BLaER1 treated with 17β-estradiol and CSF1 and Interleukin-3, amounts not matched to agents 10 nM and 100 nM (cell line): ENCODE results near the gene KPNA6.
A peak's percentile ranks its signal among the peaks of the same experiment; 100 is the strongest.

Experiments used
- H3K27ac ChIP-seq, 11 experiments: shearing (Covaris generic); formaldehyde crosslinking; 2 replicates each; pipeline ENCODE4 v1.8.1; 2022
- H3K27me3 ChIP-seq, 11 experiments: shearing (Covaris generic); formaldehyde crosslinking; 2 replicates each; pipeline ENCODE4 v1.8.1; 2022
- H3K36me3 ChIP-seq, 11 experiments: shearing (Covaris generic); formaldehyde crosslinking; 2 replicates each; pipeline ENCODE4 v1.8.1; 2022
- H3K4me1 ChIP-seq, 10 experiments: shearing (Covaris generic); formaldehyde crosslinking; 2 replicates each; pipeline ENCODE4 v1.8.1; 2022
- H3K4me2 ChIP-seq, 11 experiments: shearing (Covaris generic); formaldehyde crosslinking; 2 replicates each; pipeline ENCODE4 v1.8.1; 2022
- H3K4me3 ChIP-seq, 10 experiments: shearing (Covaris generic); formaldehyde crosslinking; 2 replicates each; pipeline ENCODE4 v1.8.1; 2022
- H3K9ac ChIP-seq, 11 experiments: shearing (Covaris generic); formaldehyde crosslinking; 2 replicates each; pipeline ENCODE4 v1.8.1; 2022
- H3K9me3 ChIP-seq, 11 experiments: shearing (Covaris generic); formaldehyde crosslinking; replicated peaks in 1 of 11; 2 replicates each; pipeline ENCODE4 v1.8.1; 2022
- H4K20me1 ChIP-seq, 11 experiments: shearing (Covaris generic); formaldehyde crosslinking; 2 replicates each; pipeline ENCODE4 v1.8.1; 2022
- Cebpa-rat ChIP-seq, 11 experiments: shearing (Covaris generic); IDR thresholded peaks; 2 replicates each; pipeline ENCODE4 v1.8.1; 2022

The KPNA6 gene

DNA sequence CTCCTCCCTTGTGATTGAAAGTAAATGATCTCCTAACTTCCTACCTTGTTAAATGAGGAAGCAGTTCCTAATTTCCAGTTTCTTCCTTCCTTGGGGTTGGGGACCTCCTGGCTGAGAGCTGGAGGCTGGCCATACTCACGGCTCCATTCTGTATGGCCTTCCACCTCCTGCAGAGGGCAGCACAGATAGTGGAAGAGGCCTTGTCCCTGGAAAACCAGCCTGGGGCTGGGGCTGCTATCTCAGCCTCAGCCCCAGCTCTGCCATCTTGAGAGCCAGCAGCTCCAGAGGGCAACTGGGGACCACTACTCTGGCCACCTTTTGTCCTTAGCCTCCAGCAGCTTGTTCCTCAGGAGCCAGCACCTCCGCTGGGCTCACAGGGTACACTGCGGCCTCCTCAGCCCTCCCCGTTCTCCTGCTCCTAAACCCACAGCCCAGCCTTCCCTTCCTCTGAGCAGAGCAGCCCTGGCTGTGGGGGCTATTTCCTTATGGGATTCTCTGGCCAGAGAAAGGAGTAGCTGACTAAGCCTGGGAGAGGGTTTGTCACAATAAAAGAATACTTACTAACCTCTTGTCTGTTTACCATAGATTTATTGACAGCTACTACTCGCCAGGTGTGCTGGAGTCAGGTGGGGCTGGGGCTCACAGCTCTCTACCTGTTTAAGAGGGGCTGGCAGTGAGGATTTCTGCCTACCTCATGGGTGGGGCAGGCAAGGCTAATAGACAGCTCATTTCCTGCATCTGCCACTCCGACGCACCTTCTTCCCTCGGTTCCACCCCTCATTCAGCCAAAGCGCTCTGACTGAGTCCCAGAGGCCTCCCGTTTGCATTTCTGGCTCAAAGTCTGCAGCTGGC is 108.0 kb downstream of the KPNA6 start:
- H3K27ac ChIP-seq: peak overlapping the region in 2 of 11 experiments; percentile 4 to 12; a peak in 2 of 22 replicates
- H3K9ac ChIP-seq: peak overlapping the region in 5 of 11 experiments; percentile 20 to 57 (median 29); a peak in 4 of 22 replicates
- no peak overlapping the region for H3K4me3 ChIP-seq
- H3K4me1 ChIP-seq: peaks cover 14 to 38% (median 19%) of the 10 kb centered on the region in 10 experiments
- peak overlapping the region in 4 of 11 experiments; percentile 2 to 48 (median 25); a peak in 4 of 22 replicates for H3K4me2 ChIP-seq
- no peaks in the 10 kb centered on the region for H3K27me3 ChIP-seq
- H3K36me3 ChIP-seq: peaks cover 20 to 58% (median 25%) of the 10 kb centered on the region in 11 experiments; a peak in 20 of 22 replicates
- peaks cover 0 to 11% (median 0%) of the 10 kb centered on the region in 11 experiments; a peak in 3 of 22 replicates for H4K20me1 ChIP-seq
- H3K9me3 ChIP-seq: no peaks in the 10 kb centered on the region
- no peak for TF ChIP-seq Cebpa-rat (IDR thresholded peaks at IDR 0.05)

DNA sequence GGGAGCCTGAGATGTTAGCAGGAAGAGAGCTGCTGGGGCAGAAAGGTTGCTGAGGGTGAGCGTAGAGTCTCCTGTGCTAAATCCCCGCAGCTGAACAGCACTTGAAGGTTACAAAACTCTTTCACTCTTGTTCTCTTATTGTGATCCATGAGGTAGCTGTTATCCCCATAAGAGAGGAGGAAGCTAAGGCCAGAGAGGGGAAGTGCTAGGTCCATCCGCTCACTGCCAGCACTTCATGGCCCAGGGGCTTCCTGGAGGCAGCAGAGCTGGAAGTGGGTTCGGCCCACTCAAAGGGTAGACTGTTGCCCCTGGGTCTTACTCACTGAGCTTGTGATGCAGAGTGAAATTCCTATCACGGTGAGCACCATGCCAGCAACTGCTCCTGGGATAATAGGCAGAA is 108.7 kb downstream of the KPNA6 start:
- no peaks in the 10 kb centered on the region for H3K9me3 ChIP-seq
- 0 out of 22 replicates have a peak overlapping the region, but pooled peaks of 1 of the 11 experiments have one; percentile 12 for H3K27ac ChIP-seq
- H3K4me2 ChIP-seq: peak overlapping the region in 4 of 11 experiments; percentile 2 to 48 (median 25); a peak in 4 of 22 replicates

GRCh38 chr1:32219022-32219421 is 111.2 kb downstream of the KPNA6 start:
- TF ChIP-seq Cebpa-rat (IDR thresholded peaks at IDR 0.05): no peak
- peak overlapping the region in 2 of 11 experiments; percentile 15 to 18; a peak in 2 of 22 replicates for H3K27ac ChIP-seq
- H3K4me1 ChIP-seq: peaks cover 36 to 59% (median 42%) of the 10 kb centered on the region in 10 experiments
- H3K9me3 ChIP-seq: no peaks in the 10 kb centered on the region
- H3K36me3 ChIP-seq: peaks cover 25 to 59% (median 30%) of the 10 kb centered on the region in 11 experiments
- peak overlapping the region in 1 of 11 experiments; percentile 85; a peak in 1 of 22 replicates for H3K4me2 ChIP-seq
- no peak overlapping the region for H3K4me3 ChIP-seq
- no peak overlapping the region for H3K9ac ChIP-seq
- H4K20me1 ChIP-seq: peaks cover 0 to 14% (median 1%) of the 10 kb centered on the region in 11 experiments; a peak in 7 of 22 replicates
- H3K27me3 ChIP-seq: no peaks in the 10 kb centered on the region

More for the DNA sequence above, 108.7 kb downstream of the KPNA6 start:
- H3K4me3 ChIP-seq: no peak overlapping the region
- peak overlapping the region in 4 of 11 experiments; percentile 7 to 57 (median 18); a peak in 2 of 22 replicates for H3K9ac ChIP-seq
- peaks cover 20 to 58% (median 25%) of the 10 kb centered on the region in 11 experiments; a peak in 20 of 22 replicates for H3K36me3 ChIP-seq
- TF ChIP-seq Cebpa-rat (IDR thresholded peaks at IDR 0.05): no peak
- peaks cover 21 to 45% (median 26%) of the 10 kb centered on the region in 10 experiments for H3K4me1 ChIP-seq
- no peaks in the 10 kb centered on the region for H3K27me3 ChIP-seq
- H4K20me1 ChIP-seq: peaks cover 0 to 11% (median 0%) of the 10 kb centered on the region in 11 experiments; a peak in 3 of 22 replicates

GRCh38 chr1:32220746-32221580 is 113.1 kb downstream of the KPNA6 start:
- Histone ChIP-seq H3K9me3 (no peaks in the 10 kb centered on the region), H4K20me1 (peaks cover 0 to 29% (median 5%) of the 10 kb centered on the region in 11 experiments; a peak in 8 of 22 replicates), H3K4me1 (peaks cover 40 to 54% (median 46%) of the 10 kb centered on the region in 10 experiments), H3K9ac (peak overlapping the region; percentile 53 to 94 (median 91)), H3K4me2 (peak overlapping the region; percentile 84 to 99 (median 94)), H3K4me3 (peak overlapping the region; percentile 75 to 94 (median 82)), H3K27me3 (no peaks in the 10 kb centered on the region), H3K36me3 (peaks cover 33 to 61% (median 40%) of the 10 kb centered on the region in 11 experiments), H3K27ac (peak overlapping the region; percentile 83 to 93 (median 90); a peak in 20 of 22 replicates)
- no peak for TF ChIP-seq Cebpa-rat (IDR thresholded peaks at IDR 0.05)

GRCh38 chr1:32221581-32221979 is 113.7 kb downstream of the KPNA6 start:
- no peak for TF ChIP-seq Cebpa-rat (IDR thresholded peaks at IDR 0.05)
- Histone ChIP-seq H3K9me3 (no peaks in the 10 kb centered on the region), H3K27me3 (no peaks in the 10 kb centered on the region), H3K4me1 (peaks cover 40 to 48% (median 44%) of the 10 kb centered on the region in 10 experiments), H3K4me3 (peak overlapping the region; percentile 75 to 94 (median 82)), H3K4me2 (peak overlapping the region; percentile 84 to 99 (median 94)), H4K20me1 (peaks cover 0 to 35% (median 7%) of the 10 kb centered on the region in 11 experiments; a peak in 9 of 22 replicates), H3K27ac (peak overlapping the region; percentile 83 to 93 (median 90); a peak in 21 of 22 replicates), H3K36me3 (peaks cover 34 to 61% (median 40%) of the 10 kb centered on the region in 11 experiments), H3K9ac (peak overlapping the region; percentile 80 to 94 (median 92))

DNA sequence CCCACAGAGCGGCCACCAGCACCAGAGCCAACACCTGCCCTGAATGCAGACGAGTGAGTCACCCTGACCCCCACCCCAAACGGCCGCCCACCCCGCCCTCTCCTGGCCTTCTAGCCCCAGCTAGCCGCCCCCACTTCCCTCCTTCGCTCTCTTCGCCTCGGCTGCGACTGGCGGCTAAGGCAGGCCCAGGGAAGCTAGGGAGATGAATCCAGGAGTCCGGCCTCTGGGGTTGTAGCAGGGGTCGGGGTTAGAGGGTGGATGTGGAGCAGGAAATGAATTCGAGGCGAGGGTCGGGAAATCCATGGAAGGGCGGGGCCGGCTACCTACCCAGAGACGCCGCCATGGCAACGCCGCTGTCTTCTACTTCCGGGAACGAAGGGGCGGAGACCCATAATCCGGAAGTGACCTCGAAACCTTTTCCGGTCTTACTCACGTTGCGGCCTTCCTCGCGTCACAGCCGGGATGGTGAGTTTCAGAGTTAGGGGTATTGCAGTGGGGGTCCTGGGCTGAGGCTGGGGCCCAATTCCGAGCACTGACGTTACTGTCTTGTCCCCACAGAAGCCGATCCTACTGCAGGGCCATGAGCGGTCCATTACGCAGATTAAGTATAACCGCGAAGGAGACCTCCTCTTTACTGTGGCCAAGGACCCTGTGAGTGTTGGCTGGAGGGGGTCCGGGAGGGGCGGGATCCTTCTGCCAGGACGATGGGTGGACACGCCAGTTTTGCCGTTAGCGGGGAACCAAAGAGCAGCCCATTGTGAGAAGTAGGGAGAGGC is 114.3 kb downstream of the KPNA6 start, which contains the start of the genes EIF3I and TMEM234:
Gene EIF3I (plus strand): TSS at position 428 of the 776 bp plus-strand sequence. CDS start 35 bp downstream, at position 463.
Gene TMEM234 (minus strand): TSS at position 374 of the 776 bp plus-strand sequence. CDS start 31 bp downstream, at position 343.
- peaks cover 36 to 61% (median 40%) of the 10 kb centered on the region in 11 experiments for H3K36me3 ChIP-seq
- peaks cover 0 to 41% (median 7%) of the 10 kb centered on the region in 11 experiments; a peak in 11 of 22 replicates for H4K20me1 ChIP-seq
- no peaks in the 10 kb centered on the region for H3K27me3 ChIP-seq
- peak within 1 kb of the TSS; percentile 84 to 99 (median 94) for H3K4me2 ChIP-seq
- peak within 1 kb of the TSS; percentile 80 to 94 (median 92) for H3K9ac ChIP-seq
- H3K9me3 ChIP-seq: no peaks in the 10 kb centered on the region
- H3K4me1 ChIP-seq: peaks cover 36 to 47% (median 44%) of the 10 kb centered on the region in 10 experiments
- TF ChIP-seq Cebpa-rat (IDR thresholded peaks at IDR 0.05): no peak
- peak within 1 kb of the TSS; percentile 75 to 94 (median 82) for H3K4me3 ChIP-seq
- H3K27ac ChIP-seq: peak within 1 kb of the TSS; percentile 83 to 93 (median 90)

DNA sequence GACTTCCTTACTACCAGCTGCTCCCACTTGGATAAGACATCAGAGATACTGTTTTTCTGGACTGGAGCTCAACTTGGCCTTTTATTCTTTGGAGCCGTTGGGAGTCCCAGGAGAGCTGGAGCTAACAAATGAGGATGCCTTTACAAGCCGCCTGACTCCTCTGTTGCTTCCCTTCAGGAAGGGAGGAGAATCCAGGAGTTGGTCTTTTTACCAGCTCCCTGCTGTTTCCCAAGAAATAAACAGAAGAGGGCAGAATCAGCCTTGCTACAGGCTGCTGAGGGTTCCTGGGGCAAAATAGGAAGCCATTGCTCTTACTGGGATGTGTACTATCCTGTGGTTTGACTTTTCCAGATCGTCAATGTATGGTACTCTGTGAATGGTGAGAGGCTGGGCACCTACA is 115.8 kb downstream of the KPNA6 start:
- Histone ChIP-seq H3K4me1 (peaks cover 36 to 47% (median 44%) of the 10 kb centered on the region in 10 experiments), H3K27me3 (no peaks in the 10 kb centered on the region), H4K20me1 (peaks cover 0 to 55% (median 14%) of the 10 kb centered on the region in 11 experiments; a peak in 13 of 22 replicates), H3K4me2 (peak overlapping the region; percentile 84 to 99 (median 94)), H3K9me3 (no peaks in the 10 kb centered on the region), H3K27ac (peak overlapping the region in 6 of 11 experiments; percentile 83 to 93 (median 92); a peak in 8 of 22 replicates), H3K9ac (peak overlapping the region; percentile 80 to 94 (median 92); a peak in 21 of 22 replicates), H3K36me3 (peaks cover 52 to 66% (median 53%) of the 10 kb centered on the region in 11 experiments), H3K4me3 (peak overlapping the region in 9 of 10 experiments; percentile 75 to 94 (median 82); a peak in 15 of 20 replicates)
- TF ChIP-seq Cebpa-rat (IDR thresholded peaks at IDR 0.05): no peak
